GM12878 (cell line): ENCODE measurements around the gene AKAP13. TPM values are rescaled to one million over a fixed set of nuclear protein-coding genes. Genes with fewer than 3 reads are reported as not detected.
A peak's percentile ranks its signal among the peaks of the same experiment; 100 is the strongest.

ENCODE experiments used
- ATAC-seq: fragments of 200-7000 bp; cut with Tn5 transposase; 3 replicates; pipeline ENCODE4 v1.9.1; 2020; ENCODE audit warnings: mild to moderate bottlenecking, moderate library complexity
- BruUV-seq: library from RNA; stranded (reverse); fragments of 400-500 nt; replicated peaks from 2 replicates; lab custom pipeline; 2021; lab: Mats Ljungman, UMichigan
- CTCF ChIA-PET: fragments of 300-600 bp; sonication (Branson Sonifier 250); formaldehyde crosslinking; extraction: SDS; loops from one replicate; lab custom pipeline; 2021; ENCODE audit warnings: inconsistent platforms; lab: Yijun Ruan, JAX
- POLR2A ChIA-PET: fragments of 350-600 bp; formaldehyde crosslinking; extraction: SDS; loops from one replicate; lab custom pipeline; 2021; ENCODE audit warnings: inconsistent platforms; lab: Charles Lee
- RAD21 ChIA-PET: fragments of 300-600 bp; sonication (Branson Sonifier 250); formaldehyde crosslinking; loops from one replicate; lab custom pipeline; 2023; ENCODE audit warnings: antibody characterized with exemption; ENCODE audit not compliant: unreplicated experiment; lab: Charles Lee
- SMC1A ChIA-PET: fragments of 300-600 bp; sonication (Branson Sonifier 250); formaldehyde crosslinking; loops from one replicate; lab custom pipeline; 2023; ENCODE audit not compliant: unreplicated experiment, uncharacterized antibody; lab: Charles Lee
- DNase-seq: peaks from one replicate; pipeline ENCODE4 v3.0.0-alpha.2; 2011; ENCODE audit warnings: low read depth, low spot score
- FAIRE-seq: peaks from 3 replicates; lab custom pipeline; 2011; peaks lifted over from hg19 to GRCh38; lab: Jason Lieb, UNC
- H2AFZ ChIP-seq: 2 replicates; pipeline ENCODE4 v1.6.0; 2011; ENCODE audit warnings: low read depth, low read length, control low read depth; ENCODE audit not compliant: control insufficient read depth
- H3K27ac ChIP-seq: 2 replicates; pipeline ENCODE4 v1.5.1; 2011; ENCODE audit warnings: control low read depth; ENCODE audit not compliant: control insufficient read depth, insufficient read depth
- H3K27me3 ChIP-seq, 2 experiments: replicated peaks in 1 of 2; 2 replicates each; pipeline versions ENCODE4 v1.6.0 to v1.6.1; 2011; ENCODE audit warnings: low read length in 1 of 2; ENCODE audit not compliant: control insufficient read depth in 2 of 2, insufficient read depth in 2 of 2
- H3K36me3 ChIP-seq, 2 experiments: 2 replicates each; pipeline ENCODE4 v1.5.1; 2011; ENCODE audit warnings: low read length in 1 of 2; ENCODE audit not compliant: control insufficient read depth in 2 of 2, insufficient read depth in 2 of 2
- H3K4me1 ChIP-seq: 2 replicates; pipeline ENCODE4 v1.6.1; 2011; ENCODE audit warnings: mild to moderate bottlenecking, low read length, moderate library complexity, mixed read lengths; ENCODE audit not compliant: control insufficient read depth, insufficient read depth
- H3K4me2 ChIP-seq: 2 replicates; pipeline ENCODE4 v1.6.0; 2011; ENCODE audit warnings: control low read depth; ENCODE audit not compliant: control insufficient read depth, insufficient read depth
- H3K4me3 ChIP-seq: fragments of 200-600 bp; sonication (generic); 2 replicates; pipeline ENCODE4 v1.5.1; 2016
- H3K79me2 ChIP-seq: 2 replicates; pipeline ENCODE4 v1.6.0; 2011; ENCODE audit warnings: low read length; ENCODE audit not compliant: control insufficient read depth, insufficient read depth
- H3K9ac ChIP-seq: 2 replicates; pipeline ENCODE4 v1.8.0; 2011; ENCODE audit warnings: low read length, control low read depth, mixed read lengths; ENCODE audit not compliant: control insufficient read depth, insufficient read depth
- H3K9me3 ChIP-seq: replicated peaks from 3 replicates; pipeline ENCODE4 v1.5.1; 2011; ENCODE audit warnings: mild to moderate bottlenecking, low read length; ENCODE audit not compliant: control insufficient read depth, insufficient read depth
- H4K20me1 ChIP-seq: 2 replicates; pipeline ENCODE4 v1.6.0; 2011; ENCODE audit not compliant: control insufficient read depth, insufficient read depth
- CBX5 ChIP-seq: sonication (generic); IDR thresholded peaks from 2 replicates; pipeline ENCODE4 v1.6.1; 2016; ENCODE audit warnings: low read depth, moderate library complexity, mild to moderate bottlenecking, inconsistent platforms
- ETV6 ChIP-seq, 2 experiments: fragments of 450-650 bp in 1 of 2; IDR thresholded peaks in 1 of 2; conservative IDR thresholded peaks in 1 of 2; 2 replicates each; pipeline ENCODE4 v1.6.1; 2014; ENCODE audit warnings: antibody characterized with exemption in 1 of 2, borderline replicate concordance in 1 of 2, low read depth in 1 of 2, mild to moderate bottlenecking in 1 of 2, moderate library complexity in 1 of 2
- HDAC2 ChIP-seq: fragments of 200-600 bp; sonication (generic); IDR thresholded peaks from 2 replicates; pipeline ENCODE4 v1.6.1; 2017
- JUNB ChIP-seq: IDR thresholded peaks from 2 replicates; pipeline ENCODE4 v1.6.1; 2016; ENCODE audit warnings: antibody characterized with exemption, mild to moderate bottlenecking
- MYB ChIP-seq: fragments of 150-350 bp; IDR thresholded peaks from 2 replicates; pipeline ENCODE4 v1.6.1; 2014; ENCODE audit warnings: mild to moderate bottlenecking, low read depth, low read length, borderline replicate concordance
- NFXL1 ChIP-seq: fragments of 450-650 bp; IDR thresholded peaks from 2 replicates; pipeline ENCODE4 v1.6.1; 2017; ENCODE audit warnings: antibody characterized with exemption, mild to moderate bottlenecking, borderline replicate concordance
- SIX5 ChIP-seq: IDR thresholded peaks from 2 replicates; pipeline ENCODE4 v1.6.1; 2011; ENCODE audit warnings: mild to moderate bottlenecking, low read depth, low read length, moderate library complexity; ENCODE audit not compliant: severe bottlenecking
- TCF3 ChIP-seq: IDR thresholded peaks from 2 replicates; pipeline ENCODE4 v1.6.1; 2012; ENCODE audit warnings: low read depth, mild to moderate bottlenecking, low read length, borderline replicate concordance; ENCODE audit not compliant: insufficient read depth
- YBX1 ChIP-seq: fragments of 450-650 bp; IDR thresholded peaks from 2 replicates; pipeline ENCODE4 v1.6.1; 2016; ENCODE audit warnings: antibody characterized with exemption
- ZNF384 ChIP-seq: IDR thresholded peaks from 2 replicates; pipeline ENCODE4 v1.6.1; 2012; ENCODE audit warnings: low read depth, mild to moderate bottlenecking, low read length, improper control_type of control experiment, borderline replicate concordance
- WGBS: methylation state at CpG from one replicate; pipeline ENCODE4 v1.1.6; 2016; ENCODE audit warnings: low lambda C conversion rate; ENCODE audit not compliant: insufficient replicate concordance, insufficient coverage; ENCODE audit errors: missing lambda C conversion rate; 5-methylcytosine and 5-hydroxymethylcytosine counted together
- in situ Hi-C: fragments of 300-500 bp; cut with MboI; formaldehyde crosslinking; loops from 9 replicates; pipeline ENCODE4 v1.14.3; 2018; ENCODE audit warnings: mixed read lengths
- intact Hi-C: fragments of 100-400 bp; cut with micrococcal nuclease; formaldehyde crosslinking; loops from one replicate; pipeline ENCODE4 v1.14.2; 2022; ENCODE audit not compliant: unreplicated experiment
- polyA plus RNA-seq, 11 experiments: library from polyadenylated mRNA; depleted of rRNA in 4 of 11; unstranded in 6 of 11; stranded (reverse) in 5 of 11; fragments of >200 nt; fragmentation: Nextera tagmentation in 4 of 11; fragmentation: Illumina TruSeq in 1 of 11; extraction: Ambion mirVana in 4 of 11; extraction: Trizol in 1 of 11; gene quantifications; 1 replicate in 1 of 11; 2 replicates in 10 of 11; pipeline versions ENCODE4 v1.2.1 to v1.2.3, GENCODE V29; 2011 to 2016; ENCODE audit warnings: inconsistent platforms in 2 of 11, missing spikeins in 2 of 11, low read depth in 1 of 11
- total RNA-seq, 4 experiments: library from RNA; depleted of rRNA in 3 of 4; stranded (reverse); fragments of >200 nt in 3 of 4; fragmentation: Illumina TruSeq in 1 of 4; extraction: Trizol in 1 of 4; gene quantifications; 2 replicates each; pipeline versions ENCODE4 v1.2.1 to v1.2.3, GENCODE V29; 2013 to 2021
- TF ChIP-seq, protein P1 (sequence below): fragments of 150-350 bp; IDR thresholded peaks from 2 replicates; pipeline ENCODE4 v1.6.1; 2014; ENCODE audit warnings: mild to moderate bottlenecking, low read depth, low read length
- TF ChIP-seq, protein P2 (sequence below): fragments of 450-650 bp; IDR thresholded peaks from 2 replicates; pipeline ENCODE4 v1.6.1; 2017; ENCODE audit warnings: mild to moderate bottlenecking
- TF ChIP-seq, protein P3 (sequence below): fragments of 450-650 bp; IDR thresholded peaks from 2 replicates; pipeline ENCODE4 v1.6.1; 2016; ENCODE audit warnings: mild to moderate bottlenecking
- TF ChIP-seq, protein P4 (sequence below): fragments of 450-650 bp; IDR thresholded peaks from 2 replicates; pipeline ENCODE4 v1.6.1; 2017; ENCODE audit warnings: borderline replicate concordance

Gene AKAP13
- total and polyA plus RNA-seq, 10 of the 15 experiments (the other 5 are each of a cell fraction or from before 2014, with no cell fraction given) = 14.4 to 74.9 (median 55.1) TPM

DNA sequence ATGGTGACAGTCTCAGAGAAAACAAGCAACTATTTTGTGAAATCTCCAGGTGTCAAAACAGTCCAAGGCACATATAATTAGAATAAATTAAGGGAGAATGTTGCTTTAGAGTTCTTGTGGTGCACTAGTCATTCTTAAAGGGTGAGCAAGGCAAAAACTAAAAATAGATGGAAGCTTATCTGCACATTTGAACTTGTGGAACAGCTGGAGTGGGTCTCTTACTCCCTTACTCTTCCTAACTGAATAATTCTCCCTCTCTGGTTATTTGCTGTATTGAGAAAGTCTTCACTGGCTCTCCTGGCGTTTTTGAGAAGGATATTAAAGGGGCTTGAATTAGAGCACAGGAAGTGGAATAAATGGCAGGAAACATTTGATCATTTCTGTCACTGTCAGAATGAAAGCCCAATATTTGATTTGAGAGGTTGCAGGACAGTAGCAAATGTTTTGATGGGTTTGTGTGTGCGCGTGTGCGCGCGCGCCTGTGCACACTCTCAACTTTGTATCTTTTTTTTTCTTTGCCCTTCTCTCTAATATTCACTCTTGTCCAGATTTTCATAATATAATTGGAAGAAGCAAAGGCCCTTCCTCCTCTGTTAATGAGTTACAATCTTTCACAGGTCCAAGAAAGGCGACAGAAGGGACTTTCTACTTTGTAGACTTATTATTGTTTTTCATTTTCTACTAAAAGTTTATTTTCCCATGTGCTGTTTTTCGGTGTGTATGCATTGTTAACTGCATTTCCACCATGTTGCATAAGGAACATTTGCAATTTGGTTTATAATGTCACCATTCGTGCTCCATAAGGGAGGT, 40.9 kb downstream of the AKAP13 start:
- ATAC-seq = peak; percentile 43
- H3K27ac ChIP-seq = no peak overlapping the region
- TF ChIP-seq MYB (no peak), ZNF384 (no peak), TCF3 (no peak), CBX5 (no peak), SIX5 (no peak), NFXL1 (no peak), JUNB (no peak), YBX1 (no peak), ETV6 (conservative IDR thresholded peaks at IDR 0.05 in 1 of 2, IDR thresholded peaks at IDR 0.05 in 1 of 2; ENCODE audit: borderline replicate concordance in 1 of 2, low read depth in 1 of 2) (no peak), HDAC2 (no peak)
- TF ChIP-seq, protein P1, sequence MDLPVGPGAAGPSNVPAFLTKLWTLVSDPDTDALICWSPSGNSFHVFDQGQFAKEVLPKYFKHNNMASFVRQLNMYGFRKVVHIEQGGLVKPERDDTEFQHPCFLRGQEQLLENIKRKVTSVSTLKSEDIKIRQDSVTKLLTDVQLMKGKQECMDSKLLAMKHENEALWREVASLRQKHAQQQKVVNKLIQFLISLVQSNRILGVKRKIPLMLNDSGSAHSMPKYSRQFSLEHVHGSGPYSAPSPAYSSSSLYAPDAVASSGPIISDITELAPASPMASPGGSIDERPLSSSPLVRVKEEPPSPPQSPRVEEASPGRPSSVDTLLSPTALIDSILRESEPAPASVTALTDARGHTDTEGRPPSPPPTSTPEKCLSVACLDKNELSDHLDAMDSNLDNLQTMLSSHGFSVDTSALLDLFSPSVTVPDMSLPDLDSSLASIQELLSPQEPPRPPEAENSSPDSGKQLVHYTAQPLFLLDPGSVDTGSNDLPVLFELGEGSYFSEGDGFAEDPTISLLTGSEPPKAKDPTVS = no peak
- TF ChIP-seq, protein P2, sequence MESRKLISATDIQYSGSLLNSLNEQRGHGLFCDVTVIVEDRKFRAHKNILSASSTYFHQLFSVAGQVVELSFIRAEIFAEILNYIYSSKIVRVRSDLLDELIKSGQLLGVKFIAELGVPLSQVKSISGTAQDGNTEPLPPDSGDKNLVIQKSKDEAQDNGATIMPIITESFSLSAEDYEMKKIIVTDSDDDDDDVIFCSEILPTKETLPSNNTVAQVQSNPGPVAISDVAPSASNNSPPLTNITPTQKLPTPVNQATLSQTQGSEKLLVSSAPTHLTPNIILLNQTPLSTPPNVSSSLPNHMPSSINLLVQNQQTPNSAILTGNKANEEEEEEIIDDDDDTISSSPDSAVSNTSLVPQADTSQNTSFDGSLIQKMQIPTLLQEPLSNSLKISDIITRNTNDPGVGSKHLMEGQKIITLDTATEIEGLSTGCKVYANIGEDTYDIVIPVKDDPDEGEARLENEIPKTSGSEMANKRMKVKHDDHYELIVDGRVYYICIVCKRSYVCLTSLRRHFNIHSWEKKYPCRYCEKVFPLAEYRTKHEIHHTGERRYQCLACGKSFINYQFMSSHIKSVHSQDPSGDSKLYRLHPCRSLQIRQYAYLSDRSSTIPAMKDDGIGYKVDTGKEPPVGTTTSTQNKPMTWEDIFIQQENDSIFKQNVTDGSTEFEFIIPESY = peak; percentile 98
- TF ChIP-seq, protein P3, sequence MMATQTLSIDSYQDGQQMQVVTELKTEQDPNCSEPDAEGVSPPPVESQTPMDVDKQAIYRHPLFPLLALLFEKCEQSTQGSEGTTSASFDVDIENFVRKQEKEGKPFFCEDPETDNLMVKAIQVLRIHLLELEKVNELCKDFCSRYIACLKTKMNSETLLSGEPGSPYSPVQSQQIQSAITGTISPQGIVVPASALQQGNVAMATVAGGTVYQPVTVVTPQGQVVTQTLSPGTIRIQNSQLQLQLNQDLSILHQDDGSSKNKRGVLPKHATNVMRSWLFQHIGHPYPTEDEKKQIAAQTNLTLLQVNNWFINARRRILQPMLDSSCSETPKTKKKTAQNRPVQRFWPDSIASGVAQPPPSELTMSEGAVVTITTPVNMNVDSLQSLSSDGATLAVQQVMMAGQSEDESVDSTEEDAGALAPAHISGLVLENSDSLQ = no peak
- TF ChIP-seq, protein P4, sequence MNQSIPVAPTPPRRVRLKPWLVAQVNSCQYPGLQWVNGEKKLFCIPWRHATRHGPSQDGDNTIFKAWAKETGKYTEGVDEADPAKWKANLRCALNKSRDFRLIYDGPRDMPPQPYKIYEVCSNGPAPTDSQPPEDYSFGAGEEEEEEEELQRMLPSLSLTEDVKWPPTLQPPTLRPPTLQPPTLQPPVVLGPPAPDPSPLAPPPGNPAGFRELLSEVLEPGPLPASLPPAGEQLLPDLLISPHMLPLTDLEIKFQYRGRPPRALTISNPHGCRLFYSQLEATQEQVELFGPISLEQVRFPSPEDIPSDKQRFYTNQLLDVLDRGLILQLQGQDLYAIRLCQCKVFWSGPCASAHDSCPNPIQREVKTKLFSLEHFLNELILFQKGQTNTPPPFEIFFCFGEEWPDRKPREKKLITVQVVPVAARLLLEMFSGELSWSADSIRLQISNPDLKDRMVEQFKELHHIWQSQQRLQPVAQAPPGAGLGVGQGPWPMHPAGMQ = no peak

More for the DNA sequence above, 40.9 kb downstream of the AKAP13 start:
- BruUV-seq = no TSS peak
- in situ Hi-C loops = no loop called here
- no peaks in the 10 kb centered on the region; the same call in 1 of the 3 replicates for H3K9me3 ChIP-seq
- H3K36me3 ChIP-seq = no peaks in the 10 kb centered on the region; a peak in 1 of 4 replicates
- peaks cover 84% of the 10 kb centered on the region for H3K79me2 ChIP-seq
- DNase-seq (no peak), FAIRE-seq (no peak)
- H3K9ac ChIP-seq = no peak overlapping the region
- H3K4me2 ChIP-seq = no peak overlapping the region
- POLR2A ChIA-PET = interaction anchor here (1.0 to 2.3 kb wide), 2 partner anchors 11 to 54 kb away, joined by 3 to 6 read pairs; no protein-coding TSS in a partner anchor
- peaks cover 25% of the 10 kb centered on the region for H3K4me1 ChIP-seq
- intact Hi-C loops = no loop called here
- WGBS = 84% methylated on average over 10 of the region's 10 CpGs
- no peak overlapping the region for H3K4me3 ChIP-seq
- H3K27me3 ChIP-seq = no peaks in the 10 kb centered on the region
- no peaks in the 10 kb centered on the region; the same call in 1 of the 2 replicates for H4K20me1 ChIP-seq
- SMC1A ChIA-PET = interaction anchor here (0.7 to 1.8 kb wide), 4 partner anchors 17 to 91 kb away, joined by 3 to 7 read pairs (median 4); no protein-coding TSS in a partner anchor
- CTCF ChIA-PET = interaction anchor here (0.7 to 1.6 kb wide), 4 partner anchors 8 to 125 kb away, joined by 3 to 4 read pairs (median 4); no protein-coding TSS in a partner anchor
- RAD21 ChIA-PET = interaction anchor here (0.6 to 3.1 kb wide), 5 partner anchors 9 to 124 kb away, joined by 3 to 8 read pairs (median 3); no protein-coding TSS in a partner anchor
- H2AFZ ChIP-seq = no peak overlapping the region
